Ishikawa (cell line): ENCODE data around the gene SLC25A48.

ENCODE experiments used
- CEBPB ChIP-seq: IDR thresholded peaks from 2 replicates; pipeline ENCODE4 v1.6.1; 2012
- CREB1 ChIP-seq: IDR thresholded peaks from 2 replicates; pipeline ENCODE4 v1.6.1; 2012; ENCODE audit warnings: low read depth
- EGR1 ChIP-seq: IDR thresholded peaks from 2 replicates; pipeline ENCODE4 v1.6.1; 2012
- EP300 ChIP-seq: IDR thresholded peaks from 2 replicates; pipeline ENCODE4 v1.6.1; 2012; ENCODE audit warnings: borderline replicate concordance
- FOXM1 ChIP-seq: IDR thresholded peaks from 2 replicates; pipeline ENCODE4 v1.6.1; 2012; ENCODE audit warnings: low read depth, borderline replicate concordance
- MAX ChIP-seq: IDR thresholded peaks from 2 replicates; pipeline ENCODE4 v1.6.1; 2012
- NFIC ChIP-seq: IDR thresholded peaks from 2 replicates; pipeline ENCODE4 v1.6.1; 2012
- RAD21 ChIP-seq: IDR thresholded peaks from 2 replicates; pipeline ENCODE4 v1.6.1; 2012; ENCODE audit warnings: low read depth
- REST ChIP-seq: IDR thresholded peaks from 2 replicates; pipeline ENCODE4 v1.6.1; 2012; ENCODE audit warnings: low read depth, mild to moderate bottlenecking
- TCF12 ChIP-seq: IDR thresholded peaks from 2 replicates; pipeline ENCODE4 v1.6.1; 2012; ENCODE audit warnings: low read depth
- TEAD4 ChIP-seq: IDR thresholded peaks from 2 replicates; pipeline ENCODE4 v1.6.1; 2012
- USF1 ChIP-seq: IDR thresholded peaks from 2 replicates; pipeline ENCODE4 v1.6.1; 2012
- YY1 ChIP-seq: IDR thresholded peaks from 2 replicates; pipeline ENCODE4 v1.6.1; 2012; ENCODE audit warnings: low read depth
- ZBTB7A ChIP-seq: IDR thresholded peaks from 2 replicates; pipeline ENCODE4 v1.6.1; 2012; ENCODE audit warnings: low read depth

The SLC25A48 gene

GRCh38 chr5:135937245-135937911, 102.9 kb downstream of the SLC25A48 start:
- TF ChIP-seq RAD21: no peak
- no peak for TF ChIP-seq CREB1
- no peak for TF ChIP-seq TEAD4
- no peak for TF ChIP-seq MAX
- TF ChIP-seq FOXM1: no peak
- no peak for TF ChIP-seq NFIC
- no peak for TF ChIP-seq USF1
- no peak for TF ChIP-seq EP300
- TF ChIP-seq REST: no peak
- TF ChIP-seq YY1: no peak
- no peak for TF ChIP-seq EGR1
- TF ChIP-seq CEBPB: no peak
- no peak for TF ChIP-seq TCF12
- no peak for TF ChIP-seq ZBTB7A
